ENCODE results near the gene EFNA2.
"Not testable (repeated sequence)": the region's sequence is repeated elsewhere in the genome, so short reads cannot be mapped to it uniquely, and the experiment has no call there.

Gene EFNA2

GRCh38 chr19:1298235-1298634, 12.6 kb downstream of the EFNA2 start:
- DNase-seq (ENCODE audit: low spot score), result no peak

DNA sequence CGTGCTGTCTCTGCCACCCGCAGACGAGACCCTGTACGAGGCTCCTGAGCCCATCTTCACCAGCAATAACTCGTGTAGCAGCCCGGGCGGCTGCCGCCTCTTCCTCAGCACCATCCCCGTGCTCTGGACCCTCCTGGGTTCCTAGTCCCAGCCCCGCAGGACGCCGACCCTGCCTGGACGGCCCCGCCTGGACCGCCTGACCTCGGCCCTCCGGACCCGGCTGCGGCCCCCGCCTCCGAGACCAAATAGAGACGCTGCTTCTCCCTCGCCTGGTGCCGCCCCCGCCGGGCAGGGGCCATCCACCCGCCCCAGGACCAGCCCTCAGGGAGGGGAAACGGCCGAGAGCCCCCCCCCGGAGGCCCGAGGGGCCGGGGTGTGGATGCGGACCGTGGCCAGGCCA, 14.1 kb downstream of the EFNA2 start:
- DNase-seq (ENCODE audit: low spot score), result no peak

- no peak for DNase-seq (ENCODE audit: low spot score)
These were observed 15.2 kb downstream of the EFNA2 start for GRCh38 chr19:1300744-1301490.

DNA sequence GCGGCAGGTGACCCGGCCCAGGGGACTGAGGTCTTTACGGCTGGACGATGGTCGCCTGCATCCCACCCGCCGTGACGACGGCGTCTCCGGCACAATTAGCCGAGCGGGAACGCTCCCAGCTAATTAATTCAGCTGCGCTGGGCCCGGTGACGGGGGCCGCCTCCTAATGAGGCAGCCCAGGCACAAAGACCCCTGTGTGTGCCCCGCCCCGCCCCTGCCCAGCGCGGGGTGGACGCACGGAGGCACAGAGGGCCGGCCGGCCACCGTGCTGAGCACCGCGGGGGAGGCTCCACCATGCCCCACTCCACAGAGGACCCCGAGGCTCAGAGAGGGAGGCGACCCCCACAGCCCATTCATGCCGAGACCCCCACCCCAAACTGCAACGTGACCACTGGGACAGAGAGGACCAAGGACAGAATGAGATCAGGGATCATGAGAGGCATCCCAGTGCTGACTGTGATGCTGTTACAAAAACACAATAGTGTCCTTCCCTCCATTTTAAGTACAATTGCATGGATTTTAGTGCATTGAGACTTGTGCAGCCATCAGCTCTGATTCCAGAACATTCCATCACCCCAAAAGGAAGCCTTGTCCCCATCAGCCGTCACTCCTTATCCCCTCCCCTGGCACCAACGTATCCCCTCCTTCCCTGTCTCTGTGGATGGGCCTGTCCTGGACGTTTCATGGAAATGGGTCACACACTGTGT, 17.0 kb downstream of the EFNA2 start:
- DNase-seq (ENCODE audit: low spot score), result no peak

- no peak for DNase-seq (ENCODE audit: low spot score)
These were observed 18.7 kb downstream of the EFNA2 start for GRCh38 chr19:1304197-1304924.

DNA sequence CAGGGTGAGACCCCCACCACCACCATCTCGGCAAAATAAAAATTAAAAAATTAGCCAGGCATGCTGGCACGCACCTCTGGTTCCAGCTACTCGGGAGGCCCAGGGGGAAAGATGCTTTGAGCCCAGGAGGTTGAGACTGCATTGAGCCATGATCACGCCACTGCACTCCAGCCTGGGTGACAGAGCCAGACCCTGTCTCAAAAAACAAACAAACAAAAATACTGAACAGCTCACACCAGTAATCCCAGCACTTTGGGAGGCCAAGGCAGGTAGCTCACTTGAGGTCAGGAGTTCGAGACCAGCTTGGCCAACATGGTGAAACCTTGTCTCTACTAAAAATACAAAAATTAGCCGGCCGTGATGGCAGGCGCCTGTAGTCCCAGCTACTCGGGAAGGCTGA, 19.7 kb downstream of the EFNA2 start:
- DNase-seq (ENCODE audit: low spot score), result not testable (repeated sequence)

- DNase-seq (ENCODE audit: low spot score), result no peak
These were observed 21.6 kb downstream of the EFNA2 start for GRCh38 chr19:1307320-1307719.

DNA sequence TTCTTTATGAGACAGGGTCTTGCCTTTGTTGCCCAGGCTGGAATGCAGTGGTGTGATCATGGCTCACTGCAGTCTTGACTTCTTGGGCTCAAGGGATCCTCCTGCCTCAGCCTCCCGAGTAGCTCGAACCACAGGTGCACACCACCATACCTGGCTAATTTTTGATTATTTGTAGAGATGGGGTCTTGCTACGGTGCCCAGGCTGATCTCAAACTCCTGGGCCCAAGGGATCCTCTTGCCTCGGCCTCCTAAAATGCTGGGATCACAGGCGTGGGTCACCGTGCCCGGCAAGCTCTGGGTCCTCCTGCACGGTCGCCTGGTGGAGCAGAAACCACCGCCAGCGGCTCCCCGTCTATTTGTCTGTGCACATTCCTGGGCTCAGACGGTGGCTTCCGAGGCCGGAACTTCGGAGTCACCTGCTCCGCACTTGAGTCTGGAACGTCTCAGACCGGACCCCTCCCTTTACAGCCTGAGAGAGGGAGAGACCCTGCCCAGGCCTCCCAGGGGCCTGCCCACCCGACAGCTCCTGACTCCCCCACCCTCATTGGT, 22.2 kb downstream of the EFNA2 start:
- DNase-seq (ENCODE audit: low spot score), result no peak

- no peak for DNase-seq (ENCODE audit: low spot score)
These were observed 23.0 kb downstream of the EFNA2 start for GRCh38 chr19:1308718-1309117.

DNA sequence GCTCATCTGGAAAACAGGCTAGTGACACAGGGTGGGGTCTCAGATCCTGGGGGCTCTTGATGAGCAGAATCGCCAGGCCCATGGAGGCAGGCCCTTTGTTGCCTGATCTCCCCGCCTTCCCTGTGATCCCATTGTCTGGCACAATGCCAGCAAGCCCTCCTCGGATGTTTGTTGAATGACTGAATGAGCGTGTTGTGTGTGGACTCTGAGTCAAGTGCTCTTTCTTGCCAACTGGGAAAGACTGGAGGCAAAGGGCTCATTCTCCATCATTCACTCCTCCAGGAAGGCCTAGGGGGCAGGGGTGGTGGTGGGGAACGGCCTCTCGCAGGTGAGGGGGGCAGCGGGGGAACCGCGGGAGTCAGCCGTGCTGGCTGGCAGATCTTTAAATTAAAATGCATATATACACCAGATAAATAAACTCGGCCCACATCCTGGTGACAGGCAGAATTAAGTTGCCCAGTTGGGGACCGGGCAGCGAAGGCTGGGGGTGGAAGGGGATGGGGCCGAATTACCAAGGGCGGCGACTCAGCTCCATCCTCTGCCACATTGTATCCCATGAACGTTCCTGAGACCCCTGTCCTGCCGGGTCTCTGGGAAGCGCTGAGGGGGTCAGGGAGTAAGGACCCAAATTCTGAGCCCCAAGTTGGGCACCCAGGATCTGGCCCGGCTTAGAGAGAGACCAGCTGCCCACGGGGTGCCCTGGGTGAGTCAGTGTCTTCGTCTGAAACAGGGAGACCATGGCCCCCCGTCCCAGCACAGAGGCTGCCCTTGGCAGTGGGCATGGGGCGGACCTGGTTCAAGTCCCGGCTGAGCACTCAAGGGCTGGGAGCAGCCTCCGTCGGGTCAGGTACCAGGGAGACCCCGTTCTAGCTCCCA, 24.5 kb downstream of the EFNA2 start:
- no peak for DNase-seq (ENCODE audit: low spot score)

- DNase-seq (ENCODE audit: low spot score), result no peak
These were observed 25.1 kb downstream of the EFNA2 start for GRCh38 chr19:1310853-1311180.

- DNase-seq (ENCODE audit: low spot score), result no peak
These were observed 25.9 kb downstream of the EFNA2 start for GRCh38 chr19:1311543-1312091.

- DNase-seq (ENCODE audit: low spot score), result no peak
These were observed 27.4 kb downstream of the EFNA2 start for GRCh38 chr19:1312767-1313694.

DNA sequence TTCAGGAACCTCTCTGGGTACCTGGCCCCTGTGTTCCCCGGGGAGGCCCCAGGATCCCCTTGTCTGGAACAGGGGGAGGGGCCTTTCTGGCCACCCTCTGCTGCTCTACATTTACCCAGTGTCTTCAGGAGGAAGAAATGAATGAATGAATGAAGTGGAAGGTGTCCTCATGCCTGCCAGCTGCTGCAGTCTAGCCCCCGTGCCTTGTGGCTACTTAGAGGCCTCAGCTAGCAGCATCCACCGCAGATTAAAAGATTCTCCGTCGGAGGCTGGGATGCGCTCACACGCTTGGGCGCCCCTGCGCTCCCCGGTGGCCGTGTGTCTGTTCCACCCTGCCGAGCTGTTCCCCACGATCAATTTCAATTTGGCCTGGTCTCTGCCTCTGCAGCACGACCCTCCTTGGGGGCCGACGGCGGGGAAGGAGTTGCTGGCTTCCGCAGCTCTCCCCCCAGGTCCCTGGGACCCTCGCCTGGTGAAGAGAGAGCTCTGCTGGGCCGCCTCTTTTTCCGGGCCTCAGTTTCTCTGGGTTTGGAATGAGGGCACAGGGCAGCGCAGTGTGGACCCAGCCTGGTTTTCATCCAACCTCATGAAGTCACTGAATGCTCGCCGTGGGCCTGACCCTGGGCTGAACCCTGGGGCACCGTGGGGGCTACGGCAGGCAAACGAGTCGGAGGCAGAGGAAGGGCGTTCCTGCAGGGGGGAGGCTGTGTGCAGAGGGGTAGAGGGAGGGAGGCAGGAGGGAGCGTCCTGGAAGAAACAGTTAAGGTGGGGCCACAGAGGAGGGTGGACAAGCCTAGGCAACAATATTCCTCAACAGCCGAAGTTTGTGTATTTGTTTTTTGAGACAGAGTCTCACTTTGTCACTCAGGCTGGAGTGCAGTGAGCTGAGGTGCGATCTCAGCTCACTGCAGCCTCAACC, 28.3 kb downstream of the EFNA2 start:
- DNase-seq (ENCODE audit: low spot score), result no peak

GRCh38 chr19:1315470-1316166, 29.9 kb downstream of the EFNA2 start:
- no peak for DNase-seq (ENCODE audit: low spot score)

DNA sequence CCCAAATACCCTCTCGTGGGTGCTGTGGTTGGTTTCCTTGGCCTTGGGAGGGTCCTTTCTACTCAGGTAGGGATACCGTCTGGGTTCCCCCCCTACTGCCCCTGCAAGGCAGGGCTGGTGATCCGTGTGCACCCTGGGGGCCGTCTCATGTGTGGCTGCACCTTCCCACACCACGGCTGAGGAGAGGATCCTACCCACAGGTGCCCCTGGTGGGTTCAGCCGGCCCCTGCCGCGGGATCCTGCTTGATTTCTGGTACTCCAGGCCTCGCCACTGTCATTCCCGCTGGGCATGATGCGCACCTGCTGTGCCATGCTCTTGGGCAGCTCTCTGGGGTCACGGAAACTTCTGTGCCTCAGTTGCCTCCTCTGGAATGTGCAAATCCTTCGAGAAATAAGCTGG, 30.8 kb downstream of the EFNA2 start:
- no peak for DNase-seq (ENCODE audit: low spot score)

DNA sequence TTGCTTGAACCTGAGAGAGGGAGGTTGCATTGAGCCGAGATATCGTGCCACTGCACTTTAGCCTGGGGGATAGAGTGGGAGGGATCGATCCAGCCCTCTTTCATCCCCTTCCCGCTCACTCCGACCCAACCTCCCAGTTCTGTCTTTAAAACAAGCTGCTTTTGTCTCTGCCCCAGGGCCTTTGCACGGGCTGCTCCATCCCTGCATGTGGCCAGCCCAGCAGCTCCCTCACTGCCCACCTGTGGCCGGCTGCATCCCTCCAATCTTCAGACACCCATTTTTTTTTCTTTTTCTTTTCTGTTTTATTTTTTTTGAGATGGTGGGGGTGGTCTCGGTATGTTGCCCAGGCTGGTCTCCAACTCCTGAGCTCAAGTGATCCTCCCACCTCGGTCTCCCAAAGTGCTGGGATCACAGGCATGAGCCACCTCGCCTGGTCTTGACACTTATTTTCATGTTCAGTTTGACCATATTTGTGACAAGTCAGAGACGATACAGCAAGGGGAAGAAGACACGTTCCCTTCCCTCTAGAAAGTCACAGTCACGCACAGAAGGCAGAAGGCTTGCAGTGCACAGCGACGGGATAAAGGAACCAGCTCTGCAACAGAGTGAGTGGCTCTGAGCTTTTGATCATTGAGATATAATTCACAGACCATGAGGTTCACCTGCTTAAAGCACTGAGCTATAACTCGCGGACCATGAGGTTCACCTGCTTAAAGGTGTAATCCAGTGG, 31.8 kb downstream of the EFNA2 start:
- DNase-seq (ENCODE audit: low spot score), result no peak
